ENCODE measurements around the gene SCUBE3.

The SCUBE3 gene

DNA sequence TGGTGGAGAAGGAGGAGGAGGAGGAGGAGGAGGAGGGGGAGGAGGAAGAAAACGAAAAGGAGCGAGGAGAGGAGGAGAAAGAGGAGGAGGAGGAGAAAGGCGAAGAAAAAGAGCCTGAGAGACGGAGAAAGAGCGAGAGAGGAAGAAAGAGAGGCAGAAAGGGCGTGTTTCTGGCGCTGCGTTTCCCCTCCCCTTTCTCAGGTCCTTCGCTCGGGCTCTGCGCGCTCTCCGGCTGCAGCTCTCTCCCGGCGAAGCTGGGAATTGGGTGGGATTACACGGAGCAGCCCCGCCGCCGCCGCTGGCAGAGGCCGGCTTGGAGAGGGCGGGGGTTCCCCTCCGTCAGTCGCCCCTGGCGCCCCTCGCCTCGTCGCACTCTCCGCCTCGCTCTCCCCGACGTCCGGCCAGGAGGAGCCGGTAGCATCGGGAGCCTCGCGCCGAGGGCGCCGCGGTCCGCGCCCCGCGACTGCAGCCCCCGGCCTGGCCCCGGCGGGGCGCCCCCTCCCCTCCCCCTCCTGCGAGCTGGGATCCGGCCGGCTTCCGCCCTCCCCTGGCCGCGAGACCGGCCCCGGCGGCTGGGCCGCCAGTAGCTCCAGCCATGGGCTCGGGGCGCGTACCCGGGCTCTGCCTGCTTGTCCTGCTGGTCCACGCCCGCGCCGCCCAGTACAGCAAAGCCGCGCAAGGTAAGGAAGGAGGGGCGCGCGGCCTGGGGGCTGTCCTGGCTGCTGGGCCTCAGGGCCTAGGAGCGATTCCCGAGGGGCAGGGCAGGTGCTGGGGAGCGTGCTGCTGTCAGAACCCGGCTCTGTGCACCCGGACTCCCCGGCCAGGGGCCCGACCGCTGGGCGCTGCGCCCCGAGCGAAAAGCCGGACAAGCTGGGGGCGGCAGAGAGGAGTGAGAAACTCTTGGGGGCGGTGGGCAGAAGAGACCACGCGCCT, at the start of gene SCUBE3:
Gene SCUBE3, plus strand, starts transcription at position 133 of the 933 bp plus-strand sequence. Its CDS starts 463 bp downstream, at position 596.
- DNase-seq: peak in 1 of 2 experiments; percentile 2

- DNase-seq: no peak
Measured at GRCh38 chr6:35164277-35164676, 49.5 kb upstream of the SCUBE3 start.

DNA sequence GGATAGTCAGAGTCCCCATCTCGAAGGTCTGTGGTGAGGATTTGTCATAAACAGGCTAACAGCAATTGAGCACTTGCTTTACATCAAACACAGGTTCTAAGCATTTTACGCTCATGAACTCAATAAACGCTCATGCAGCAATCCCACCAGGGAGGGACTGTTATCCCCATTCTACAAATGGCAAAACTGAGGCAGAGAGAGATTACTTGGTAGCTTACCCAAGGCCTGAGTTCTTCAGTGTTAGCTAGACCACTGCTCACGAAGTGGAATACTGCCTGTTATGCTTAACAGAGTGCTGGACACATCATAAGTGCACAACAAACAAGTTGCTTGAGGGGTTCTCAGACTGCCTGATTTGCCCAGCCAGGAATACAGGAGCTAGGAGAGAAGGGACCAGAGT, 48.9 kb upstream of the SCUBE3 start:
- DNase-seq: no peak

DNA sequence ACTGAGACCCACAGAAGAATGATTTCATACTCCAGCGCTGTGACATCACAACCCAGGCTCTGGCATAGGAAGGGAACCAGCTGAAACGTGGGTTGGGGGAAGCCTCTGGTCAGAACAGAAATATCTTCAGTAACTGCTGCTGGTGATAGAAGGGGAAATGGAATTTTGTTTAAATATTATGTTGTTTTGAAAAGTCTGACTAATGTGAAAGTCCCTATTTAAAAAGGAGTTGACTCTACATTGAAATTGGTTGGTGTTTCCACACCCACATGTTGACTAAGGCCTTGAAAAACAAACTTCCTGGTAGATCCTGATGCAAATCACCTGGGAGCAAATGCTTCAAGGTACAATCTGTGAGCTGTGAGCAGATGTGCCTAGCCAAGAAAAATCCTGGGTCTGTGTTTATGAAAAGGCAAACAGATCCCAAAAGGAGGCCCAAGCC, 48.1 kb upstream of the SCUBE3 start:
- DNase-seq: no peak

DNA sequence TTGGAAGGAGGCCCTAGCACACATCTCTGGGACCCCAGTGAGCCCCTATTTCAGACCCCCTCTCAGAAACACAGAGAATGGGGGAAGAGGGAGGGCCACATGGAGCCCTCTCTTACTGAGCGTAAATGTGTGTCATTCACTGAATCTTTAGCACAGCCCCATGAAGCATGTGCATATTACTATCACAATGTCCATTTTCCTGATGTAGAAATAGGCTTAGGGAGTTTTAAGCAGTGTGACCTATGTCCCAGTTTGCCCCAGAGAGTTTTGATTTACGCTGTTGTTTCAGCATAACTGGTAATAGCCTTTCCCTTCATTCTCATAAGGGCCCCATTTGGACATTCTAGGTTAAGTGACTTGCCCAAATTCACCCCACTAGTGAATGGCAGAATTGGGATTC, 47.6 kb upstream of the SCUBE3 start:
- DNase-seq: no peak

DNA sequence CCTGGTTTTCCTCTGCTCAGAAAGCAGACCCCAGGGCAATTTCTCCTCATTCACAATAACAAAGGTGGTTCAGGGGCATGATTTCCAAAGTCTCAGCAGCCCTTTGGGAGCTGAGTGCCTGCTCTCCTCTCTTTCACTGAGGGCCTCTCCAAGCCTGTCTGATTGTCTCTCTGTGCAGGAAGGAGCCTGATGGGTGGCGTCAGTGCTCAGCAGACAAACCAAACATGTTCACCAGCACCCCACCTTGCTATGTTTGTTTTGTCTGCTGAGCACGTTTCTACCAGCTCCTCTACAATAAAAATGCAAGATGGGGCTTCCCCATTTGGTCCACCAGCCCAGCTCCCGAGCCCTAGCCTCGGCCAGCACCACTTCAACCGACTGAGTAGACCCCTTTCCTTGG, 47.2 kb upstream of the SCUBE3 start:
- DNase-seq: no peak

- DNase-seq: no peak
Measured at GRCh38 chr6:35167505-35167904, 46.3 kb upstream of the SCUBE3 start.

DNA sequence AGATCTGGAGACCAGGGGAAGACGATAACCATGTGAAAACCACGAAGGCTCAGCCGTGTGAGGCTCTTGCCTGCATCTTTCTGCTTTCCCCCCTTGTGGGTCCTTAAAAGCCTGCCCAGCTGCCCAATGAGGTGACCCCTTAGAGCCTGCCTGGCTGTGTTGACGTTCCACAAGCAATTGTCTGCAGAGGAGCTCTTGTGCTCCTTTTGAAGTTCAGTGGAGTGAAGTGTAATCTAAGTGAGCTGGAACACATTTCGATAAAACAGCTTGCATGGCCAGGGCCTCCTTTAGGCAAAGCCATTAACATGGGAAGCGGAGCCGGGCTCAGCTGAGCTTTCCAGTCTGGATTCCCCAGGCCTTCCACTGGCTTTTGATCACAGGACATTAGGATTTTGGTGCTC, 45.3 kb upstream of the SCUBE3 start:
- DNase-seq: peak; percentile 35 to 73

- no peak for DNase-seq
Measured at GRCh38 chr6:35170166-35170565, 43.6 kb upstream of the SCUBE3 start.

DNA sequence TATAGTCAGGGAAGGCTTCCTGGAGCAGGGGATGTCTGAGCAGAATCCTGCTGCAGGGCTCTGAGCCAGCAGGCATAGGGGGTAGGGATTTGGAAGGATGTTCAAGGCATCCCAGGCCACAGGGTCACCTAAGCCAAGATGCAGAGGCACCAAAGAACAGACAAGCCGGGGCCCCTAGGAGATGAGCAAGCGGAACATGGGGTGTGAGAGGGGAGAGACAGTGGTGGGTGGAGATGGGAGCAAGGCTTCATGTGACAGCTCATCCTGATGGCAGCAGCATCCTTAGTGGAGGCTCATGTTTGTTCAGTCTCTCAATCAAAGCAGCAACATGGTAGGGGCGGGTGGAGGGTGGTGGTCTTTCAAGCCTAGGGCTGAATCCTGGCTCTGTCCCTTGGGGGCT, 42.9 kb upstream of the SCUBE3 start:
- DNase-seq: no peak

- no peak for DNase-seq
Measured at GRCh38 chr6:35173044-35173426, 40.7 kb upstream of the SCUBE3 start.

DNA sequence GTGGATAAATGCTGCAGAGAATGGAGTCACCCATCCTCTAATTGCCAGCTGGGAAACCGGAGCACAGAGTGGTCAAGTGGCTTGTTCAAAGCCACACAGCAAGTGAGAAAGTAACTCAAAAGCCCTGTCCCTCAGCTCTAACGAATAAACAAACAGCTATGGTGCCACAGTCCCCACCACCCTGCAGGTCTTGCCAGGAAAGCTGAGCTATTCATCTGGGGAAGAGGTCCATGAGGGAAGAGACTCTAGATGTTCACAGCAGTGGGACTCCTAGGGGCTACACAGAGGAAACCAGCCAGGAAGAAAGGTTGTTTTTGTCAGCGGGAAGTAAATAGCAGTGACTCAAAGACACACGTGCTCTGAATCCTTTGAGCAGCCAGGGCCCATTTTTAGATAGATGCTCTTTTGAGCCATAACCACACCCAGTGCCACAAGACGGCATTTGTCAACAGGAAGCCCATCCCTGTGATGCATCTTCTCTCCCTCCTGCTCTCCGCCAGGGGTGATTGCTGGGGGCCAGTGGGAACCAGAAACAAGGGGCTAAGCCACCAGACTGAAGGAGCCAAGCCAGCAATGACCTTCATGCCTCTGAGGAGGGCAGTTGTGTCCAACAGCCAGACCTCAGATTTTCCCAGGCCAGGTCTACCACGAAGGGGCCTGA, 40.2 kb upstream of the SCUBE3 start:
- no peak for DNase-seq

- no peak for DNase-seq
Measured at GRCh38 chr6:35174088-35174434, 39.7 kb upstream of the SCUBE3 start.

GRCh38 chr6:35174501-35174900, 39.3 kb upstream of the SCUBE3 start:
- DNase-seq: no peak

DNA sequence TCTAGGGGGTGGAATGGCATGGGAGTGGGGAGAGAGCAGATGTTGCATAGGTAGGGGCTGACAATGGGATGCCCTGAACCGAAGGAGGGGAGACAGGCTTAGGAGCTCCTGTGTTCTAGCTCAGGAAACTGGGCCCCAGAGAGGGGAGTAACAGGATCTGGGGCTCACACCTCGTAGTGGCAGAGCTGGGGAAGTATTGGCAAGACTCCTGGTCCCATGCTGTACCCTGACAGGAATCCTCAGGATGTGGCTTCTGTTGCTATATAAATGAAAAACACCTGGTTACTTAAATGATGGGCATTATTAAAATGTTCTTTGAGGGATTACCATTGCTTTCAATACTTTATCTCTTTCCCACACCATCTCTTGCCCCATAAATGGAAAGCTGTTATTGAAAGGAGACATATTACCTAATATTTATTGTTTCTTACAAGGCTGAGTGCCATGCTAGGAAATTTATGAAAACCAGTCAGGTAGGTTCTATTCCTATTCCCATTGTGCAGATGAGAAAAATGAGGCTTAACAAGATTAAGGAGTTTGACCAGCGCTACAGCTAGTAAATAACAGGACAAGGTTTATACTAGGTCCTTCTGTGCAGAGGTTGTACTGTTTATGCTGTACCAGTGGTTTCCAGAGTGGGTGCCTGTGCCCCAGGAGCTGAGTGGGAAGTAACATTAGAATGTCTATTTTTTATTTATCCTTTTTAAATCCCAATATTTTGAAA, 37.3 kb upstream of the SCUBE3 start:
- DNase-seq: no peak

GRCh38 chr6:35177157-35177556, 36.6 kb upstream of the SCUBE3 start:
- DNase-seq: no peak

DNA sequence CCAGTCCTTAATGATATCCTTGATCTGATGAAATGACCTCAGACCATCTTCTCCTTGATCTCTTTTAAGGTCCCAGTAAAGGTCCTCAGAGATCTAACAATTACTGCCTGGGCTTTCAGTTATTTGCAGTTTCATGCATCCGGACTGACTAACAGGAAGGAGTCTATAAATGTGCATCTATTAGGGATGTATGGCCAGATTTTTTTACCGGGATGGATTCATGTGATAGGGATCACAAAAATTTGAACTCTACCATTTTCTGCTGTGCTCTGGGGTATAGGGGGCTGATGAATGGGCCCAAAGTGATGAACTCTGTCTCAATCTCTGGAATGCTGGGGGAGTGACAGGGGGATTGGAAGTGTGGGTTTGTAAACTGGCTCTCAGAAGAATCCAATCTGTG, 36.2 kb upstream of the SCUBE3 start:
- no peak for DNase-seq

- DNase-seq: no peak
Measured at GRCh38 chr6:35178012-35178411, 35.7 kb upstream of the SCUBE3 start.

DNA sequence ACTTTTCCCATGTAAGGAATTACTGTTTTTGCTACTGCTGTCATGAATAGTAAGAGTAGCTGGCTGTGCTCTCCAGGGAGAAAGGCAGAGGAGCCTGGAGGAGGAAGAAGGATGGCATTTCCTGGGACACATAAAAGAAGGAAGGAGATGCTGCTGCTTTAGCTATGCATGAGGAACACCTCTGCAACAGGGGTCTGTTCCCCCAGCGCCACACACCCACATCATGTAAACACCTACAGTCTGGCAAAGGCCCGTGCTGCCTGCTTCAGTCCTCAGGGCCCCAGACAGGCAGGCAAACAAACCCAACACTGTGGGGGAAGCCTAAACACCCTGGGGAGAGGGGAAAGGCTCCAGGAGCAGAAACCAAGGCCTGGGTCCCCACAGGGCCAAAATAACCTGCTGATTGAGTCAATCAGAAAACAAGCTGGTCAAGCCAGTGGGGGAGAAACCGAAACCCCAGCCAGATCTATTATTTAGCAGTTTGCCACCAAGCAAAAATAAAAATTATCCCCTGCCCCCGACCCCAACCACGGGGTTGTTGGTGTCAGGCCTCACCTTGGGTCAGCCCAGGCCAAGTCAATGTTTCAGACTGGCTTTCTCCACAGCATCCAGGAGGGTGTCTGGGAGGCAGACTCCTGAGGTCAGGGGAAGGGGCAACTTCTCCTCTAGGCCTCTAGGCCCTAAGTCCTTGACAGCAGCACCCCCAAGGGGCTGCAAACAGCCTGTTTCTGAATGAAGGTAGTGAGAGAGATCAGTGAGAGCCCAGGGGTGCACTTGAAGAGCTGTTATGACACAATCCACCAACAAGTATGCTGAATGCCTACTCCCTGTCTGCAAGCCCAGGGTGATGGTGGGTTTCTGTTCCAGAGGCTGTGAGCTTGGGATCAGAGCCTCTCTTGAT, 34.6 kb upstream of the SCUBE3 start:
- no peak for DNase-seq

- DNase-seq: no peak
Measured at GRCh38 chr6:35179901-35180535, 33.7 kb upstream of the SCUBE3 start.

- no peak for DNase-seq
Measured at GRCh38 chr6:35181308-35181932, 32.3 kb upstream of the SCUBE3 start.

Measured in NCI-H187 (cell line).